Subcutaneous abdominal adipose tissue (tissue), 5 donors: ENCODE measurements around the gene EXOC3.

Experiments
- H3K27ac ChIP-seq: one replicate; pipeline ENCODE4 v1.7.0; 2013; ENCODE audit warnings: low read depth, mild to moderate bottlenecking, inconsistent platforms, low read length, moderate library complexity
- H3K27me3 ChIP-seq, 5 donors: one replicate each; pipeline ENCODE4 v1.7.0; 2013; ENCODE audit warnings: low read length in 5 of 5, inconsistent platforms in 1 of 5; ENCODE audit not compliant: control insufficient read depth in 5 of 5, insufficient read depth in 4 of 5
- H3K36me3 ChIP-seq, 5 donors: one replicate each; pipeline ENCODE4 v1.7.0; 2013; ENCODE audit warnings: low read length in 5 of 5; ENCODE audit not compliant: control insufficient read depth in 5 of 5, insufficient read depth in 5 of 5
- H3K4me1 ChIP-seq, 5 donors: one replicate each; pipeline ENCODE4 v1.7.0; 2013; ENCODE audit warnings: low read length in 5 of 5, mild to moderate bottlenecking in 3 of 5, moderate library complexity in 1 of 5; ENCODE audit not compliant: control insufficient read depth in 5 of 5, insufficient read depth in 5 of 5
- H3K4me3 ChIP-seq, 5 donors: one replicate each; pipeline ENCODE4 v1.7.0; 2013; ENCODE audit warnings: low read length in 5 of 5, low read depth in 1 of 5
- H3K9ac ChIP-seq, 5 donors: one replicate each; pipeline ENCODE4 v1.7.0; 2013; ENCODE audit warnings: low read length in 5 of 5, mild to moderate bottlenecking in 4 of 5, moderate library complexity in 3 of 5
- H3K9me3 ChIP-seq, 5 donors: one replicate each; pipeline ENCODE4 v1.7.0; 2013; ENCODE audit warnings: low read length in 5 of 5; ENCODE audit not compliant: control insufficient read depth in 5 of 5
- donor health status: healthy.
- donor health status: healthy.
- donor health status: healthy.
- donor health status: healthy.
- donor health status: healthy.

EXOC3 gene

GRCh38 chr5:497871-498509 lies 55.0 kb downstream of the EXOC3 start:
- H3K9ac ChIP-seq, result no peak overlapping the region
- peaks cover 0 to 4% (median 0%) of the 10 kb centered on the region in 5 donors for H3K9me3 ChIP-seq
- H3K27ac ChIP-seq, result no peak overlapping the region
- no peak overlapping the region for H3K4me3 ChIP-seq
- H3K27me3 ChIP-seq, result peaks cover 38 to 78% (median 52%) of the 10 kb centered on the region in 5 donors
- no peaks in the 10 kb centered on the region for H3K36me3 ChIP-seq
- peaks cover 0 to 10% (median 6%) of the 10 kb centered on the region in 5 donors for H3K4me1 ChIP-seq

- Histone ChIP-seq H3K4me3 (no peak overlapping the region), H3K27me3 (peaks cover 29 to 71% (median 52%) of the 10 kb centered on the region in 5 donors), H3K4me1 (peaks cover 0 to 10% (median 6%) of the 10 kb centered on the region in 5 donors), H3K9ac (no peak overlapping the region), H3K27ac (no peak overlapping the region), H3K9me3 (peaks cover 0 to 4% (median 0%) of the 10 kb centered on the region in 5 donors), H3K36me3 (no peaks in the 10 kb centered on the region)
Measured at GRCh38 chr5:499233-500209, 56.5 kb downstream of the EXOC3 start.

GRCh38 chr5:500491-500890 lies 57.5 kb downstream of the EXOC3 start:
- Histone ChIP-seq H3K4me3 (no peak overlapping the region), H3K27me3 (peaks cover 32 to 71% (median 56%) of the 10 kb centered on the region in 5 donors), H3K36me3 (no peaks in the 10 kb centered on the region), H3K9ac (no peak overlapping the region), H3K9me3 (peaks cover 0 to 4% (median 0%) of the 10 kb centered on the region in 5 donors), H3K27ac (no peak overlapping the region), H3K4me1 (peaks cover 0 to 10% (median 6%) of the 10 kb centered on the region in 5 donors)

- Histone ChIP-seq H3K9me3 (peaks cover 0 to 4% (median 0%) of the 10 kb centered on the region in 5 donors), H3K9ac (no peak overlapping the region), H3K27ac (no peak overlapping the region), H3K4me3 (peak overlapping the region in 3 of 5 donors; percentile 12 to 42 (median 17)), H3K27me3 (peaks cover 36 to 71% (median 57%) of the 10 kb centered on the region in 5 donors), H3K4me1 (peaks cover 0 to 10% (median 6%) of the 10 kb centered on the region in 5 donors), H3K36me3 (no peaks in the 10 kb centered on the region)
Measured at GRCh38 chr5:501105-501830, 58.3 kb downstream of the EXOC3 start.

- H3K4me1 ChIP-seq, result peaks cover 0 to 10% (median 6%) of the 10 kb centered on the region in 5 donors
- no peak overlapping the region for H3K9ac ChIP-seq
- peak overlapping the region in 3 of 5 donors; percentile 0 to 42 (median 12) for H3K4me3 ChIP-seq
- H3K27me3 ChIP-seq, result peaks cover 36 to 70% (median 60%) of the 10 kb centered on the region in 5 donors
- peaks cover 0 to 4% (median 0%) of the 10 kb centered on the region in 5 donors for H3K9me3 ChIP-seq
- H3K27ac ChIP-seq, result no peak overlapping the region
- no peaks in the 10 kb centered on the region for H3K36me3 ChIP-seq
Measured at GRCh38 chr5:501831-502184, 58.8 kb downstream of the EXOC3 start.

GRCh38 chr5:502325-503079 lies 59.5 kb downstream of the EXOC3 start:
- Histone ChIP-seq H3K9ac (no peak overlapping the region), H3K27ac (no peak overlapping the region), H3K36me3 (no peaks in the 10 kb centered on the region), H3K27me3 (peaks cover 32 to 63% (median 60%) of the 10 kb centered on the region in 5 donors), H3K4me1 (peaks cover 0 to 10% (median 6%) of the 10 kb centered on the region in 5 donors), H3K4me3 (no peak overlapping the region), H3K9me3 (peaks cover 0 to 4% (median 0%) of the 10 kb centered on the region in 5 donors)

GRCh38 chr5:504326-505154 lies 61.6 kb downstream of the EXOC3 start:
- Histone ChIP-seq H3K9me3 (peaks cover 0 to 4% (median 0%) of the 10 kb centered on the region in 5 donors), H3K9ac (no peak overlapping the region), H3K4me1 (peaks cover 0 to 10% (median 6%) of the 10 kb centered on the region in 5 donors), H3K4me3 (no peak overlapping the region), H3K27ac (no peak overlapping the region), H3K27me3 (peaks cover 30 to 51% (median 45%) of the 10 kb centered on the region in 5 donors), H3K36me3 (no peaks in the 10 kb centered on the region)

- Histone ChIP-seq H3K9ac (no peak overlapping the region), H3K4me1 (peaks cover 0 to 10% (median 6%) of the 10 kb centered on the region in 5 donors), H3K27me3 (peaks cover 21 to 44% (median 36%) of the 10 kb centered on the region in 5 donors), H3K4me3 (no peak overlapping the region), H3K36me3 (no peaks in the 10 kb centered on the region), H3K9me3 (peaks cover 0 to 4% (median 0%) of the 10 kb centered on the region in 5 donors), H3K27ac (no peak overlapping the region)
Measured at GRCh38 chr5:505951-506525, 63.1 kb downstream of the EXOC3 start.
